Stimulated activated CD8-positive, alpha-beta memory T cell treated with anti-CD3 and anti-CD28 coated beads, Interleukin-7, amount 100 ng/mL, for 48 hours (primary cell): ENCODE results near the gene HDAC7.
"Not testable (repeated sequence)": the region's sequence is repeated elsewhere in the genome, so short reads cannot be mapped to it uniquely, and the experiment has no call there.

ENCODE experiments used
- DNase-seq, 2 donors: peaks; one replicate each; pipeline ENCODE4 v3.0.0-alpha.2; 2020; ENCODE audit warnings: low read depth in 1 of 2; ENCODE audit errors: extremely low read depth in 1 of 2

HDAC7 gene

DNA sequence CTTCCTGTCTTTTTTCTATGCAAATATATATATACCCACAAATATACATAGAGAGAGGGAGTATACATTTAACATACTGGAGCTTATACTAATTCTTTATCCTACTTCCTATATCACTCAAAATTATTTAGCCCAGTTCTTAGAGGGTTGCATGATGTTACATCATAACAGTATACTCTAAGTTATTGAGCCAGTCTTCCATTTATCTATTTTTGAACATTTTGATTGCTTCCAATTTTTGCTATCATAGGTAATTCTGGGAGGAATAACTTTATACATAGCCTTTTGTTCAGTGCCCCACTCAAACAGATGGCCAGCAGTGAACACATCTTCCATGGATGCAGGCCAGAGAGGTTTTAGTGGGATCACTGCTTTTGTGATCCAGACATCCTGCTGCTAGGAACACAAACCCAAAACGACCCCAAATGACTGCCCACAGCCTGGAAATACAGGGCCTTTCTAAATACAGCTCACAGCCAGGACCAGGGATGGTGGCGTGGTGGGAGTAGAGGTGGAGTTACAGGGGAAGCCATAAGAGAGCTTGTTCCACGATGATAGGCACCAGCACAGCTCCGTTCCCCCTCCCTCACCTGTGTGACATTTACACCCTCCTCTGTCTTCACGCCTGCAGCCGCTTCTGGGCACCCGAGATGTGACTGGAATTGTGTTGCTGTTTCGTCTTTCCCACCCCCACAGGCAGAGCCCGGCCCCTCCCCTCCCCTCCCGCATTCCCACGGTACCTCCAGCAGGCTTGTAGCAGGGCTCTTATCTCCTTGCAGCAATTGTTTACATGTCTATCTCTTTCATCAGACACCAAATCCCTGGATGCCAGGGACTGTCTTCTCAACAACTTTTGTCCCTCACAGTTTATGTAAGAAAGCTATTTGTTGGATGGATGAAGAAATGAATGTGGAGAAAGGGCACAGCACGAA is 30.7 kb upstream of the HDAC7 start:
- no peak for DNase-seq

DNA sequence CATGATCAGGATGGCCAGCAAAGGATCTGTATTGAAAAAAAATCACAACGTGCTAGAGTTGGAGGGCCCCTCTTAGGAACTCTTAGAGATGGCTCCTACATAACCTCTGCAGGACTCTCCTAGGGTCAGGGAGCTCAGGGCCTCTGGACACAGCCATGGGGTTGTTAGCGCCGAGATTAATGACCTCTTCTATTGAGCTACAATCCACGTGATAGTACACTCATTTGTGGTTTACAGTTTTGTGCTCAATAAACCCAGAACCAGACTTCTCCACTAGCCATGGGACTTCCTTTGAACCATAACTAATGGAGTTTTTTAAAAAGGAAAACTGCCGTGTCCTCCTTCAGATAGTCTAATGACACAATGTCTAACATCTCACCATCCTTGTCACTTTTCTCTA is 29.6 kb upstream of the HDAC7 start:
- no peak for DNase-seq

DNA sequence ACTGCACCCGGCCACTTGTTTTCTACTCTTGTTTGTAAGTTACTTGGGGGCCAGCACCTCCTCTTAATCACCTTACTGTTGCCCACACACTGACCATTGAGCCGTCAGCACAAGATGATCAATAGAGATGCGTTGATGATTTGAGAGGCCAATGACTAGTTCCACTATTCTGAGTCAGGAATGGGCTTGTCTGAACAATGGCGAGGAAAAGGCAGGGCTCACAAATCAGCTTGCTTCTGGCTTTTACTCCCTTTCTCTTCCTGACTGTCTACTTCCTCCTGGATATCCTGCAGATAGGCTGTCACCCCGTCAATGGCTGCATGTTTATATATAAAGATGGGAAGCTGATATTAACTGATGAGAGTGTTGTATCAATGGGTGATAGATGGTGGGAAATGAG is 29.1 kb upstream of the HDAC7 start:
- DNase-seq = no peak

DNA sequence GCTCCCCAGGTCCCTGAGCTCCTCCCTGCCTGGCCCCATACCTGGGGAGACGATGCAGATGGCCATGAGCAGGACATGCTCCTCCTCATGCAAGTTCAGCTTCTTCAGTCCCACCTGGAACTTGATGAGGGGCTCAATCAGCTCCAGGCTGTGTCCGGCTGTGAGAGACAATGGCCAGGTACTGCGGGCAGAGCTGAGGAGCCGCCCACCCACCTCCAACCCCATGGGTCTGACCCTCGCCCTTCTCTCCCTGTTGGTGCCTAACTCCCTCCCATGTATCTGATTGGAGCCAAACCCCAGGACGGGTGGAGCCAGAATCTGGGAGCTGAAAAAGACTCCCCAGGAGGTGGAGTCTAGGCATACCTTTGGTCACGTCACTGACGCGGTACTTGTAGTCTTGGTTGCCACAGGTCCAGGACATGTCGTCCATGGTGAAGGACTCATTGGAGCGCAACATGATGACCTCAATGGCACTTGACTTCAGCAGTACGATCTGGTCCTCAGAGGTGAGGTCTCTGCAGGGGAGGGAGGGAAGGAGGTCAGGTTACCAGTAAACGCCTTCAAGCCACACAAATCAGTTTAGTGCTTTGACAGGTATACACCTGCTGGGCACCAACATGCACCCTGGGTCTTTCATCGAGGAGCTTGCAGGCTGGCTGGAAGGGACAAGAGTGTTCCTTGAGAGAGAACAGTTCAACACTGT is 26.7 kb upstream of the HDAC7 start:
- DNase-seq = no peak

DNA sequence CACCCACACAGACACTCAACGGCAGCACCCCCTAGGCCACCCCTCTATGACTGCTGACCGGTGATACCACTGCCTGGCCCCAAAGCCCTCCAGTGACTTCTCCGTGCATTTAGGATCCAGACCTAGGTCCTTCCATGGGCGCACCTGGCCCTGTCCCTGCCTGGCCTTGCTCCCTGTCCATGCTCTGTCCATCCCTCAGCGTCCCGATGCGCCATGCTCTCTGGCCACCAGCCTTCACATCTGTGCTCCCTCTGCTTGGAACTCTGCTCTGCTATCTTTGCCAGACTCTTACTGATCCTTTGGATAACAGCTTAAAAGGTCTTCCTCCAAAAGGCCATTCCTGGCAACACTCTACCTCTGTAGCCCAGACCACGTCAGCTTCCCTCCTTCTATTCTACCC is 25.4 kb upstream of the HDAC7 start:
- DNase-seq = no peak

DNA sequence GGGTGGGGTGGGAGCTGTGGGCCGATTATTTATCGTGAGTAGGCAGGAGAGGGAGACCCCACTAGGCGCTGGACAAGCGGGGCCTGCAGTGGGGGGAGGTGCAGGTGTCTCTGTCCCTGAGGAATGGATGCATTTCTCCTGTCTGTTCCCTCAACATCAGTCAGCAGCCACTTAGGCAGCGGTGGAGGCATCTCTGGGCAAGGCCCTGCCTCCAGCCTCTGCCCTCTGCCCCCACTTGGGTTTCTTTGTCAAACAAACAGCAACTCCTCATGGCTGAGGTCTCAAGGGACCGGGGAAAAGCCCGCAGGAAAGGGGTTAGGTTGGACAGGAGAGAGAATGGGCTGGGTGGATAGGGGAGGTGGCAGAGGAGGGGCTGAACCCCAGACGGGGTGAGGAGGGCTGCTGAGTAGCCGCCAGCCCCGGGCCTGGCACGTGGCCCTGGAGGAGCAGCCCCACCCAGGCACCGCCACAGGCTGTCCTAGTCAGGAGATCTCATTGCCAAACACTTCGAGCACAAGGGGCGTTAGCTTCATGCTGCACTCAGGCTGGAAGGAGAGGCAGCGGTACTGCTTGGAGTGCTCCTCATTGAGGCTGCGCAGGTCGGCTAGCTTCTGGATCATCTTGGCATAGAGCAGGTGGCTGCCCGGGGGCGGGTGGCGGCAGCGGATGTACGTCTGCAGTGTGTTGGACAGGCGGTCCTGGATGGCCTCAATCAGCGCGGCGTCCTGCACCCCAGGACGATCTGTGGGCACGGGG is 24.7 kb upstream of the HDAC7 start:
- no peak for DNase-seq

DNA sequence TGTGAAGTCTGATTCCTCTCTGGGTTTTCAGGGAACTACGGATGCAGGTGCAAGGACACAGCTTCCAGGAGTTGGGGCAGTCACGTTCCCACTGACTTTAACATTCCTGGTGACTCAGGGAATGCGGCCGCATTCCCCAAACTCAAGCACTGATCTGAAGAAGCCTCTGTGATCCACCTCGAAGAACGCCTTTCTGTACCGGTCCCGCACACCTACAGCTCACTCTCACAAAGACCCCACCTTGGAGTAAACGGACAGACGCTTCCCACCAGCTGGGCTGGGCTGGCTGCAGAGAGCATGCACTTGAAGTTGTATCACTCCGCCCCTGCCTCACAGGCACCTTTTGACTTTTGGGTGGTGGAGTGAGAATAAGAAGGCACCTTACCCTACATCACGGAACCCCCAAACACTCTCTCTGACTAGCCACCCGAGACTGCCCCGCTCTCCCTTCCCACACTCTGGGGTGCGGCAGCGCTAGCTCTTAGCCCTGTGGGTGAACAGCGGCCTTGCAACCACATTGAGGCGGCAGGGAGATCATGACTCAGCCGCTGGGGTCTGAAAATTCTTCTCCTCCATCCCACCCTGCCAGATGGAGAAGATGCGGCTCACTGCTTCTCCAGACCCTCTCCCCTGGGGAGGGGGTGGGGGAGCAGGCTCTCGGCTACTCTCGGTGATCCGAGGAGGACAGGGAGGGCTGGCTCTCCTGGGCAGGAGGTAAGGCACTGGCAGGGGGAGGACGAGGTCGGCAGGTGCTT is 23.7 kb upstream of the HDAC7 start:
- no peak for DNase-seq

DNA sequence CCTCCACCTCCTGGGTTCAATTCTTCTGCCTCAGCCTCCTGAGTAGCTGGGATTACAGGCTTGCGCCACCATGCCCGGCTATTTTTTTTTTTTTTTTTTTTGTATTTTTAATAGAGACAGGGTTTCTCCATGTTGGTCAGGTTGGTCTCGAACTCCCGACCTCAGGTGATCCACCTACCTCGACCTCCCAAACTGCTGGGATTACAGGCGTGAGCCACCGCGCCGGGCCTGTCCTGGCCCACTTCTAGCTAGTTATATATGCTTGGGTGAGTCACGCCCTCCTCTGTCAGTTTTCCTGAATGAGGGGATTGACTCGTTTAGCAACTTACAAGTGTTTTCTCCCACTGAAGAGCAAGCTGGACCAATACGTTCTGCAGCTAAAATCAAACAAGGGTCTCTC is 22.8 kb upstream of the HDAC7 start:
- not testable (repeated sequence) for DNase-seq

DNA sequence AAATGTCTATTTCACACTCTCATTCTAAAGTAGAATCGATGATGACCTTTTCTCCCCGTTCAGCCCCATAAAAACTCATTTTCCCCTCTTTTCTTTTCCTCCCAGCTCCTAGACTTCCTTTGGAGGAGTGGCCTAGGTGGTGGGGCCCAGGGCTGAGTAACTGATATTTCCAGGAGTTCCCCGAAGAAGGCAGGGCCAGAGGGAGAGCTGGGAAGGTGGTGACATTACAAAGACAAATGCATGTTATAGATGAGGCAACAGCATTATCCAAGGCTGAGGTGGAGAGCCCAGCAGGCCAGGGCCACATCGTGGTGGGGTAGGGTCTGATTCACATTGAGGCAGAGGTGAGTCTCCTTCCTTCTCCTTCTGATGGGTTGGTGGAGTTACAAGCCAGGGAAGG is 22.2 kb upstream of the HDAC7 start:
- no peak for DNase-seq

DNA sequence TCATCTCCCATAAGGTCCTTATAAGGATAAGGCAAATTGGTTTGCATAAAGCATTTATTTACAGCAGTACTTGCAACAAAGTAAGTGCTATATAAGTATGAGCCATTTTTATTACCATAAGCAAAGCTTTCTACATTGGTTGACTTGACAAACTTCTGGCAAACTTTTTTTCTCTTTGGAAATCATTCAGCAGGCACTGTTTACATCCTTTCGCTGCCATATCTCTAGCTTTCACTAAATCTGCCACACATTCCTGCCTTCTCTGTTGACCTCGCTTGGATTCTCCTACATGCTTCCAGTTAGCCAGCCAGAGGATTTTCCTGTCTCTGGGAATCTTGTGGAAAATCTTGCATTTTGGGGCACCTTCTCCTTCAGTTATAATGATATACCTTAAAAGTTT is 21.8 kb upstream of the HDAC7 start:
- no peak for DNase-seq

DNA sequence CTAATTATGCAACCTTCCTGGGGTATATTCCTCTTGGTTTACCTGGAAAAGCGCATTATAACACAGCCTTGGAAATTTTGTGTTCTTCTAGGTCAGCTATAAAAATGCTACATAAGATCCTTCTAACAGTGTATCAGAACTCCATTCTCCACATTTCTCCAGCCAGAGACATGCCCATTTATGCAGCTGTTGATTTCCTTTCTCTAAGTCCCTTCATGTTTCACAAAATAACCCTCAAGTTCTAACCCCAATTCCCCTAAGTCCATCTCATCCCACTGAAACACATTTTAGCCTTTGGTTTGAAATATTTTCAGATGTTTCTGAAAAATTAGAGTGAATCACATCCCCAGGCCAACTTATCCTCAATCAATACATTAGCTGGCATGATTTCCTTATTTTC is 20.9 kb upstream of the HDAC7 start:
- DNase-seq = no peak

DNA sequence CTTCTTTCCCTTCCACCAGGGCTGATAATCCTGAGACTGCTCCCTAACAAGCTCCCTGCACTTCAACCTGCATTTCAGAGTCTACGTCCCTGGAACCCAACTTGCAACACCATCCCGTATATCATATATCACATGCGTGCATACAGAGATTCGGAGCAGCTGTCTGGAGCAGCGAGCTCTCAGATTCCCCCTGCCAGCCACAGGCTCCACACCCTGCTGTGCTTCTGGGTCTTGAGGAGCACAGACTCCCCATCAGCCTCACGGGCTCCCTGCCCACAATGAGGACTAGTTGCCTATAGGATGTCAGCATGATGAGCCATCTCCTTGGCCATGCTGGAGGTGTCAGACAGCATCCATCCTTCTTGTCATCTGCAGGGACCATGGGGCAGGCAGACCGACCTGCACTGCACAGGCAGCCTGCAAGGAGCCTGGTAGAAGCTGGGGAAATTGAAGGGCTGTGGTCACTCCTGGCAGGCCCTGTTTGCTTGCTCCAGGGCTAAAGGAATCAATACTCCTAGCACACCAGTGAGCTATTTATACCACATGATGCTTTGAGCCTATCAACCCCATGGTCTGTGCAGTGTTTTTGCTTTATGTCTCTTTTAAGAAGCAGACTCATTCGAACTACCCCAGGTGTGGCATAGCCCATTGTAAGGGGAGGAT is 19.6 kb upstream of the HDAC7 start:
- DNase-seq = no peak

DNA sequence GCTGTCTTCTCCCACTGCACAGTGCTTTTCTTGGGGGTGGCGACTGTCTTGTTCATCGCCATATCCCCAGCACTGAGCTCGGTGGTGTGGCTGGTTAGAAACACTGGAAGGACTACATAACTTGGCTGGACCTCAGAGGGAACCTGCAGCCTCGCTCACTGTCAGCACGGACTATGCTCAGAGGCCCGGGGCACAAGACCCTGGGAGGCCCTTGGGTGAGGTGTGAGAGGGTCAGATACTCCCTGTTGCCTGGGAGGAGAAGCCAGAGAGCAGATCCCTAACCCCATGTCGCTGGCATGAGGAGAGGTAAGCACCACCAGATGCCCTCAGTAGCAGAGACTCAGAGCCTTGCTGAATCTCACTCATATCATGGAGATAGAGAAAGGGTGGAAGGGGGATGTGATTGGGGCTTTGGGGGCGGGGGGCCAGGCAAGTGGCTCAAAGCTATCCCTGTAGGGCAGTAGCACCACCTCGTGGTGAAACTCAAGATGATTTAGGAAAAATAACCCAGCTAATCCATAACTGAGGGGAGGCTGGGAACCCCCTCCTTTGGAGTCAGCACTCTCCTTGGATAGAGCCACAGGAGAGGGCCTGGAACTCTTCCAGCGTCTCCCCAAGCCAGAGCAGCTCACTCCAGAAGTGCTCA is 18.7 kb upstream of the HDAC7 start:
- no peak for DNase-seq

DNA sequence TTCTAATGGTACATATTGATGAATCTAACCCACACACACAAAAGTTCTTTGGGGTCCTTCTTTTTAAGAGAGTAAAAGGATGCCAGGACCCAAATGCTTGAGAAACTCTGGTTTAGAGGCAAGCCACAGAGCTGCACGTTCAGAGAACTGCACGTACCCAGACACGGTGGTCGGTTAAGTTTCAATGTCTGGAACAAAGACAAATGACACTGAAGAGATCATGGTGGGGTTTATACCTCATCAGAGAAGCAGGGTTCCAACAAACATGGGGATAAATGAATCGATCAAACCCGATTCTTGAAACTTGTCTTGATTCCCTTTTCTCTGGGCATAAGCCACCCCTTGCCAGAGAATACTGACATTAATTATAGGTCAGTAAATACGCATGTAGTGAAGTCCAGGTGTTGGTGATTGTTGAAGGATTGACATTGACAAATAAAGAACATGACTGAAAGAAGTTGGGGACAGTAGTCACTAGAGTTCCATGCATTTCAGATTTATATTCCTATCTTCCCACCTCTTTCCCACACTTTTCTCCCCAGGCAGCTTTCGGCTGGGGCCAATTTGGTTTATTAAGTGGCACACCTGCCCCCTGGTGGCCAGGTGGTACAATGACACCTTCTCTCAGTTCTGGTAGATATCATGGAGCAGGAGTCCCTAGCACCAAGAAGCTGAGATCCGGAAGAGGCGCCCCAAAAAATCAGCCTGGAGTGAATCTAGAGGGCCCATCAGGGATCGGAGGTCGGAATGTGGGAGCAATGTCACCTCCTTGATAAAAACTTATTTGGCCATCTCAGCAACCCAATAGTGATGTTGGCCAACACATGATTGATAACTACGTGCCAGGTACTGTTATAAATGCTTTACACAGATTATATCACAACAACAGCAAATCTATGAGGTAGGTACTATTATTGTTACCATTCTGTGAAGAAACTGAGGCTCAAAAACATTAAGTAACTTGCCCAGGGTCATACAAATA is 17.8 kb upstream of the HDAC7 start:
- no peak for DNase-seq

DNA sequence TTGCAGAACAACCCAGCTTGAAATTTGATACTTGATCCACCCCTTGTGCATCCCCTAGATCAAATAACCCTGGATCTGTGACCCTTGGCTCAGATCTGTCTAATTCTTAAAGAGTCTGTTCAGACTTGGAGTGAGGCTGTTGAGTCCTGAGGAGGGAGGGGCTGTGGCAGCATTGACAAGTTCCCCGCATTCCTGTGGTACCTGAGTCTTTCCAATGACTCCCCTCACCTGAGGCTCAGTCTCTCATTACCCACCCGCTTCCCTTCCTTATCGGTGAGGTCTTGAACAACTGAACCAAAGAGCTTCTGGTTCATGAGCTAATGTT is 16.1 kb upstream of the HDAC7 start:
- no peak for DNase-seq

DNA sequence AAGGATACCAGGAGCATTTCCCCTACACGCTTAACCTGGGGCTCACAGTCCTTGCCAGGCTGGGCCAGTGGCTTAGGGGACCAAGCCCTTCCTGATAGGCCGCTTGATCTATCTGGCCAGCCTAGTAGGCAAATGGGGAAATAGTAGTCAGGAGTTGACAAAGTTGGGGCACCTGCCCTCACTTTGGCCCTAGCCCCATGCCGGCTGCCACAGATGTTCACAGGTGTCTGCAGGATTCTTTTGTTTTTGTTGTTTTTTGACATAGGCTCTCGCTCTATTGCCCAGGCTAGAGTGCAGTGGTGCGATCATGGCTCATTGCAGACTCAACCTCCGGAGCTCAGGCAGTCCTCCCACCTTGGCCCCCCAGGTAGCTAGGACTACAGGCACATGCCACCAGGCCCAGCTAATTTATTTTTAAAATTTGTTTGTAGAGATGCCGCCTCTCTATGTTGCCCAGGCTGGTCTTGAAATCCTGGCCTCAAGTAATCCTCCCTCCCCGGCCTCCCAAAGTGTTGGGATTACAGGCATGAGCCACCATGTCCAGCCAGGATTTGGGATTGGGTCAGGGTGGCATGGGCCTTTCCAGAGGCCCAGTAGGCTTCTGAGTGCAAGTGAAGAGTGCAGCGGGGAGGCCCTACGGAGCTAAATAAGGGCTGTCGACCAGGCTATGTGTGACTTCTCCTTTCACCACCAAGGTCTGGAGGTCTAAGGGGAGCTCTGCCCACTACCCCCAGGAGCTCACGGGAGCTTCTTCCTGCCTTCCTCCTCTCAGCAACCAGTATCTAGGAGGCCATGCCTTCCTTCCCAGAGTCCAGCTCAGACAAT is 15.5 kb upstream of the HDAC7 start:
- DNase-seq = no peak

DNA sequence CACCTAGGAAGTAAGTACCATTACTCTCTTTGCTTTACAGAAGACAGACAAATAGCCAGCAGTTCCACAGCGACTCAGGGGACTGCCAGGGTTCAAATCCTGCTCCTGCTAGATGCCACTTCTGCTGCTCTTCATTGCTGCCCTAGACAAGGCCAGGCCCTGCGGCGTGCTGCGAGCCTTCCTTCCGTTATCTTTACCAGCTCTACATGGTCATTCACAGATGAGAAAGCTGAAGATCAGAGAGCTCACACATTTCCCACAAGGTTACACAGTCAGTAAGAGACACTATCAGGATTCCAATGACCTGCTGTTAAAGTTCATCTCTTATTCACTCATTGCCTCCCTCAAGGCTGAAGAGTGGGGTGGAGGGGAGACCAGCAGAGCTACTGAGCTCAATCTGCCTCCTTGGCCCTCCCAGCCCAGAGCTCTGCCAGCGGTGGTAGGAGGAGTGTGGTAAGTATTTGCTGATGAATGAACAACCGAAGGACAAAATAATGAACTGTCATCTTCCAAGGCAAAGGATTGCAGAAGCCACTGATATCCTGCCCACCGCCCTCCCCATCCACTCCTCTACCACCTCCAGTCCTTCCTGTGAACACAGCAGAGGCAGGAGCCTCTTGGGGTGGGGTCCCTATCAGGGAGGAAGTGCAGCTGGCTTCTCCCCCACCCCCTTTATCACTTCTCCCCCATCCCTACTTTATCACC is 14.6 kb upstream of the HDAC7 start:
- no peak for DNase-seq
